GM12873 (cell line): ENCODE measurements around the gene CLCN6.

Experiments used
- CTCF ChIP-seq: IDR thresholded peaks from 2 replicates; pipeline ENCODE4 v1.5.1; 2012; ENCODE audit warnings: low read depth, mild to moderate bottlenecking, moderate library complexity, low read length, control low read depth; ENCODE audit not compliant: insufficient read depth; ENCODE audit errors: missing control alignments

CLCN6 gene

GRCh38 chr1:11860587-11860986 lies 54.6 kb downstream of the CLCN6 start:
- TF ChIP-seq CTCF, result no peak

GRCh38 chr1:11862890-11863289 lies 56.9 kb downstream of the CLCN6 start:
- TF ChIP-seq CTCF, result no peak

- TF ChIP-seq CTCF, result no peak
Measured at GRCh38 chr1:11868331-11868980, 62.5 kb downstream of the CLCN6 start.

- no peak for TF ChIP-seq CTCF
Measured at GRCh38 chr1:11869104-11869503, 63.1 kb downstream of the CLCN6 start.

GRCh38 chr1:11869650-11870207 lies 63.7 kb downstream of the CLCN6 start:
- no peak for TF ChIP-seq CTCF

GRCh38 chr1:11872545-11872944 lies 66.6 kb downstream of the CLCN6 start:
- no peak for TF ChIP-seq CTCF

GRCh38 chr1:11873395-11874257 lies 67.6 kb downstream of the CLCN6 start:
- TF ChIP-seq CTCF, result no peak
